KOPT-K1 (cell line): Measurements from ENCODE around the gene INSIG1.

Source experiments
- H3K27ac ChIP-seq: fragments of 200-600 bp; sonication (generic); 2 replicates; pipeline ENCODE4 v1.5.1; 2016; ENCODE audit warnings: antibody characterized with exemption, mild to moderate bottlenecking, low read depth, low read length; ENCODE audit not compliant: poor library complexity, severe bottlenecking
- H3K36me3 ChIP-seq: fragments of 200-600 bp; sonication (generic); 2 replicates; pipeline ENCODE4 v1.5.1; 2017; ENCODE audit warnings: antibody characterized with exemption, mild to moderate bottlenecking, low read length, moderate library complexity; ENCODE audit not compliant: insufficient read depth
- H3K9me3 ChIP-seq: fragments of 200-600 bp; sonication (generic); 2 replicates; pipeline ENCODE4 v1.5.1; 2017; ENCODE audit warnings: antibody characterized with exemption, low read length, mild to moderate bottlenecking; ENCODE audit not compliant: insufficient read depth, poor library complexity, severe bottlenecking

INSIG1 gene

GRCh38 chr7:155336812-155337602 lies 39.3 kb downstream of the INSIG1 start:
- Histone ChIP-seq H3K9me3 (peaks cover 6% of the 10 kb centered on the region), H3K36me3 (no peaks in the 10 kb centered on the region), H3K27ac (no peak overlapping the region)

GRCh38 chr7:155337946-155338631 lies 40.4 kb downstream of the INSIG1 start:
- H3K9me3 ChIP-seq: peaks cover 10% of the 10 kb centered on the region
- H3K36me3 ChIP-seq: no peaks in the 10 kb centered on the region
- H3K27ac ChIP-seq: peak overlapping the region; percentile 78

GRCh38 chr7:155338632-155339320 lies 41.1 kb downstream of the INSIG1 start:
- Histone ChIP-seq H3K36me3 (no peaks in the 10 kb centered on the region), H3K9me3 (peaks cover 10% of the 10 kb centered on the region), H3K27ac (peak overlapping the region; percentile 78)

- peaks cover 10% of the 10 kb centered on the region for H3K9me3 ChIP-seq
- H3K27ac ChIP-seq: peak overlapping the region; percentile 78
- H3K36me3 ChIP-seq: no peaks in the 10 kb centered on the region
Measured at GRCh38 chr7:155339474-155339873, 41.8 kb downstream of the INSIG1 start.

- H3K36me3 ChIP-seq: no peaks in the 10 kb centered on the region
- peaks cover 10% of the 10 kb centered on the region for H3K9me3 ChIP-seq
- H3K27ac ChIP-seq: no peak overlapping the region
Measured at GRCh38 chr7:155340071-155340531, 42.4 kb downstream of the INSIG1 start.

GRCh38 chr7:155340721-155341120 lies 43.0 kb downstream of the INSIG1 start:
- no peaks in the 10 kb centered on the region for H3K36me3 ChIP-seq
- no peak overlapping the region for H3K27ac ChIP-seq
- peaks cover 10% of the 10 kb centered on the region for H3K9me3 ChIP-seq

GRCh38 chr7:155341463-155341983 lies 43.8 kb downstream of the INSIG1 start:
- Histone ChIP-seq H3K36me3 (no peaks in the 10 kb centered on the region), H3K27ac (no peak overlapping the region)

GRCh38 chr7:155342313-155342712 lies 44.6 kb downstream of the INSIG1 start:
- no peak overlapping the region for H3K27ac ChIP-seq
- H3K36me3 ChIP-seq: no peaks in the 10 kb centered on the region
- peaks cover 10% of the 10 kb centered on the region for H3K9me3 ChIP-seq

More at GRCh38 chr7:155341463-155341983, 43.8 kb downstream of the INSIG1 start:
- peaks cover 10% of the 10 kb centered on the region for H3K9me3 ChIP-seq

- H3K27ac ChIP-seq: no peak overlapping the region
- peaks cover 10% of the 10 kb centered on the region for H3K9me3 ChIP-seq
- no peaks in the 10 kb centered on the region for H3K36me3 ChIP-seq
Measured at GRCh38 chr7:155343150-155343549, 45.5 kb downstream of the INSIG1 start.

- H3K9me3 ChIP-seq: peaks cover 10% of the 10 kb centered on the region
- no peaks in the 10 kb centered on the region for H3K36me3 ChIP-seq
- H3K27ac ChIP-seq: no peak overlapping the region
Measured at GRCh38 chr7:155343661-155344121, 46.0 kb downstream of the INSIG1 start.

- Histone ChIP-seq H3K9me3 (peaks cover 10% of the 10 kb centered on the region), H3K36me3 (no peaks in the 10 kb centered on the region), H3K27ac (peak overlapping the region; percentile 74)
Measured at GRCh38 chr7:155344270-155344617, 46.6 kb downstream of the INSIG1 start.

- Histone ChIP-seq H3K9me3 (peaks cover 10% of the 10 kb centered on the region), H3K36me3 (no peaks in the 10 kb centered on the region), H3K27ac (peak overlapping the region; percentile 74)
Measured at GRCh38 chr7:155344618-155345433, 47.1 kb downstream of the INSIG1 start.

- Histone ChIP-seq H3K36me3 (no peaks in the 10 kb centered on the region), H3K27ac (no peak overlapping the region), H3K9me3 (peaks cover 10% of the 10 kb centered on the region)
Measured at GRCh38 chr7:155345490-155345889, 47.8 kb downstream of the INSIG1 start.

- Histone ChIP-seq H3K9me3 (peaks cover 10% of the 10 kb centered on the region), H3K36me3 (no peaks in the 10 kb centered on the region), H3K27ac (no peak overlapping the region)
Measured at GRCh38 chr7:155346285-155346684, 48.6 kb downstream of the INSIG1 start.
